T-helper 17 cell (primary cell): ENCODE data around the gene SCUBE1. TPM values are rescaled to one million over a fixed set of nuclear protein-coding genes. Genes with fewer than 3 reads are reported as not detected.
A peak's percentile ranks its signal among the peaks of the same experiment; 100 is the strongest.

Experiments used
- ATAC-seq: fragments of 150-1000 bp; cut with Tn5 transposase; 2 replicates; pipeline ENCODE4 v1.10.0; 2021; ENCODE audit warnings: mild to moderate bottlenecking, moderate library complexity
- DNase-seq, 3 donors: peaks; one replicate each; pipeline versions ENCODE4 v3.0.0 to v3.0.0-alpha.2; 2020 to 2021
- H3K9me3 ChIP-seq: one replicate; pipeline ENCODE4 v1.7.0; 2013; ENCODE audit warnings: low read length, mild to moderate bottlenecking; ENCODE audit not compliant: control insufficient read depth, poor library complexity, severe bottlenecking
- H3K27ac Mint-ChIP-seq: one replicate; pipeline ENCODE4 v1.8.0; 2022; ENCODE audit warnings: mild to moderate bottlenecking, moderate library complexity, mixed read lengths
- H3K27me3 Mint-ChIP-seq: one replicate; pipeline ENCODE4 v1.8.0; 2022; ENCODE audit warnings: mixed read lengths
- H3K36me3 Mint-ChIP-seq: one replicate; pipeline ENCODE4 v1.8.0; 2022; ENCODE audit warnings: low read depth, mixed read lengths
- H3K4me1 Mint-ChIP-seq: one replicate; pipeline ENCODE4 v1.8.0; 2022; ENCODE audit warnings: mild to moderate bottlenecking, mixed read lengths
- H3K4me3 Mint-ChIP-seq: one replicate; pipeline ENCODE4 v1.8.0; 2022; ENCODE audit warnings: mild to moderate bottlenecking, moderate library complexity, mixed read lengths
- total RNA-seq, 4 donors: library from RNA in 2 of 4; stranded (reverse) in 2 of 4; gene quantifications; one replicate each; pipeline ENCODE4 v1.2.3 and lab custom pipeline; 2022 to 2026

The SCUBE1 gene
- total RNA-seq, 2 donors from 2014 or later, result not detected

DNA sequence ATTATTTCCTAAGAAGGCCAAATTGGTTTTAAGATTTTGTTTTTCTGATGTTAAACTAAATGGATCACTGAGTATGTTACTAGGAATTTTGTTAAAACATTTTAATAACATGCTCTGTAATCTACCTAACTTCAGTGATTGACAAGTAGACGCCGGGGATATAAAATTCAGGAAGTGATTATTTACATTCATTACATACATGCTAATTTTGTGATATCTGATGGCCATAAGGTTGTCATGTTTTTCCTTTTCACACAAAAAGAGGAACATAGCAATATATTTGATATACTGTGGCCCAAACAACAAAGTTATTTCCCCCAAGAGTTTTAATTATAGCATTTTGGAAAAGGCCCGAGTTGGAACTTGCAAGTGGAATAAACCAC, 12.1 kb downstream of the SCUBE1 start:
- no peaks in the 10 kb centered on the region for H3K9me3 ChIP-seq
- Mint-ChIP-seq H3K27me3 (peaks cover 11% of the 10 kb centered on the region), H3K4me1 (peaks cover 2% of the 10 kb centered on the region), H3K27ac (no peak overlapping the region), H3K4me3 (no peak overlapping the region), H3K36me3 (no peaks in the 10 kb centered on the region)
- ATAC-seq (no peak), DNase-seq (no peak)

DNA sequence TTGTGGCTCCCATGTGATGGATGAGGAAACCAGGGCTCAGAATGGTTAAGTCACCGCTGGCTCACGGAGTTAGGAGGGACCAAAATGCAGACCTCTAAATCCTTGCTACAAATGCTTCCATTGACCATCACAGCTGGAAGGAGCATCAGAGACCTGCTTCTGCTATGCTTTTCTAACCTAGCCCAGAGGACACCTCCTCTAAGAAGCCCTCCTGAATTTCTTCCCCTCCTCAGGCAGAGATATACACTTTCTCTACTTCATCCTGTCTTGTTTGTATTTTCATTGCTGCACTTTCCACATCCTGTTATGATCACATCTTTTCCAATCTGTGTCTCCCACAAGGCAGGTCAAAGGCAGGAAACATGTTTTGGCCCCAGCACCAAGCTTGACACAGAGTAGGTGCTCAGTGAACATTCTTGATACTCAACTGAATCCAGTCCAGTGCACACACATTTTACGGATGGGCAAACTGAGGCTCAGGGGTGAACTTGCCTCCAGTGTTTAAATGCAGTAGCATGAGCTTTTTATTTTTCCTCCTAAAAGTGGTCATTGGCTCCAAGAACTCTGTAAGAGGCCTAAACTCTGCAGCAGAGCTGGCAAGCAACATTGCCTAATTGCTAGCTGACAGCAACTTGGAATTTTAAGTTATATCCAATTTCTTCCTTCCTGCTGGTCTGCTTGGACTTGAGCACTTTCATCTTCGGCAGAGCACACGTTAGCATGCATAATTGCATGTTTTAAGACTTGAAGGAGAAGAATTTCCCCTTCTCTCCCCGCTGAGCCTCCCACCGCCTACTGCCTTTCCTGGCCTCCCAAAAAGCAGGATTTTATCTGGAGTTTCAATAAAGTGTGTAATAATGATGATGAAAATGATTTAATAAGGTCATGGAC, 12.7 kb downstream of the SCUBE1 start:
- no peaks in the 10 kb centered on the region for H3K9me3 ChIP-seq
- no peak overlapping the region for H3K27ac Mint-ChIP-seq
- peaks cover 11% of the 10 kb centered on the region for H3K27me3 Mint-ChIP-seq
- ATAC-seq (no peak), DNase-seq (no peak)
- no peak overlapping the region for H3K4me3 Mint-ChIP-seq
- peaks cover 2% of the 10 kb centered on the region for H3K4me1 Mint-ChIP-seq
- no peaks in the 10 kb centered on the region for H3K36me3 Mint-ChIP-seq

- Mint-ChIP-seq H3K4me3 (no peak overlapping the region), H3K36me3 (no peaks in the 10 kb centered on the region), H3K27ac (no peak overlapping the region), H3K27me3 (peaks cover 11% of the 10 kb centered on the region), H3K4me1 (peaks cover 2% of the 10 kb centered on the region)
- H3K9me3 ChIP-seq, result no peaks in the 10 kb centered on the region
- no peak for ATAC-seq
- no peak for DNase-seq
Observed at GRCh38 chr22:43329061-43329460, 14.1 kb downstream of the SCUBE1 start.

GRCh38 chr22:43327157-43327438, 16.1 kb downstream of the SCUBE1 start:
- Mint-ChIP-seq H3K4me1 (peaks cover 2% of the 10 kb centered on the region), H3K27ac (no peak overlapping the region), H3K27me3 (peaks cover 11% of the 10 kb centered on the region), H3K4me3 (no peak overlapping the region), H3K36me3 (no peaks in the 10 kb centered on the region)
- DNase-seq (no peak), ATAC-seq (no peak)
- H3K9me3 ChIP-seq, result no peaks in the 10 kb centered on the region

- Mint-ChIP-seq H3K27me3 (peaks cover 11% of the 10 kb centered on the region), H3K36me3 (no peaks in the 10 kb centered on the region), H3K27ac (no peak overlapping the region), H3K4me1 (peaks cover 2% of the 10 kb centered on the region), H3K4me3 (no peak overlapping the region)
- ATAC-seq (no peak), DNase-seq (no peak)
- no peaks in the 10 kb centered on the region for H3K9me3 ChIP-seq
Observed at GRCh38 chr22:43326331-43327156, 16.6 kb downstream of the SCUBE1 start.

GRCh38 chr22:43325176-43325575, 18.0 kb downstream of the SCUBE1 start:
- no peak for DNase-seq
- Mint-ChIP-seq H3K27me3 (peaks cover 11% of the 10 kb centered on the region), H3K27ac (no peak overlapping the region), H3K4me3 (no peak overlapping the region), H3K4me1 (peaks cover 4% of the 10 kb centered on the region), H3K36me3 (no peaks in the 10 kb centered on the region)
- ATAC-seq, result no peak
- no peaks in the 10 kb centered on the region for H3K9me3 ChIP-seq

DNA sequence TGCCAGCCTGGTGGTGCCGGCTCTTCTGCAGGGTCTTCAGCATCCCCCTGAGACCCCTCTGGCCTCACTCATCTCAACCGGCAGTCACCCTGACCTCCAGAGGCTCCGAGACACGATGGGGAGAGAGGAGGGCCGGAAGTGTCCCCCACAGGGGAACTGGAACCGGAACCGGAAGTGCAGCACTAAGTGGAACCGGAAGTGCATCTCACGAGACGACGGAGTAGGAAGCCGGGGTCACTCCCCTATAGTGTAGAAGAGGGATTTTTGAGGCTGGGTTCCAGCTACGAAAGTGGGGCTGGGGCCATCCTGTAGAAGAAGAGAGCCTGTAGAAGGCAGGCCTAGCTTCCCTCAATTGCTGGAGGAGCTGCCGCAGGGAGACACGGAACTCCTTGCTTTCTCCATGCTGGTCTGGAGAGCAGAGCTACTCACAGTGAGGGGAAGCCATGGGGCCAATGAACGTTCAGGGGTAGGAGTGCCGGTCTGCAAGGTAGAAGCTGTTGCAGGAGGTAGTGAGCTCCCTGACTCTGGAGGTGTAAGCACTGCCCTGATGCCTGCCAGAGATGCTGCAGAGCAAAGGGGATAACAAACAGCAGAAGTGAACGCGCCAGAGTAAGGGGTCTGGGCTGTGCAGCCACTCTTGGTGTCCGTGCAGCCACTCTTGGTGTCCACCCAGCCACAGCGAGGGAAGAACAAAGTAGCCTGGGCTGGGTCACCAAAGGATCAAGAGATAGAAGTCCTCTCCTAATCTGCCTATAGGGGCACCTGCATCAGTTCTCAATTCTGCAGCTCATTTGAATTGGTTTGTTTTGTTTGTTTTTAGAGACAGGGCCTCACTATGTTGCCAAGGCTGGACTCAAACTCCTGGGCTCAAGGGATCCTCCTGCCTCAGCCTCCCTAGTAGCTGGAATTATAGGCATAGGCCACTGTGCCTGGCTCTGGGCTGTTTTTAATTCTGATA, 21.9 kb downstream of the SCUBE1 start:
- no peak for ATAC-seq
- H3K9me3 ChIP-seq, result no peaks in the 10 kb centered on the region
- no peak for DNase-seq
- no peaks in the 10 kb centered on the region for H3K36me3 Mint-ChIP-seq
- H3K4me3 Mint-ChIP-seq, result peak overlapping the region; percentile 3
- H3K4me1 Mint-ChIP-seq, result peaks cover 4% of the 10 kb centered on the region
- peaks cover 2% of the 10 kb centered on the region for H3K27me3 Mint-ChIP-seq
- H3K27ac Mint-ChIP-seq, result peak overlapping the region; percentile 54

DNA sequence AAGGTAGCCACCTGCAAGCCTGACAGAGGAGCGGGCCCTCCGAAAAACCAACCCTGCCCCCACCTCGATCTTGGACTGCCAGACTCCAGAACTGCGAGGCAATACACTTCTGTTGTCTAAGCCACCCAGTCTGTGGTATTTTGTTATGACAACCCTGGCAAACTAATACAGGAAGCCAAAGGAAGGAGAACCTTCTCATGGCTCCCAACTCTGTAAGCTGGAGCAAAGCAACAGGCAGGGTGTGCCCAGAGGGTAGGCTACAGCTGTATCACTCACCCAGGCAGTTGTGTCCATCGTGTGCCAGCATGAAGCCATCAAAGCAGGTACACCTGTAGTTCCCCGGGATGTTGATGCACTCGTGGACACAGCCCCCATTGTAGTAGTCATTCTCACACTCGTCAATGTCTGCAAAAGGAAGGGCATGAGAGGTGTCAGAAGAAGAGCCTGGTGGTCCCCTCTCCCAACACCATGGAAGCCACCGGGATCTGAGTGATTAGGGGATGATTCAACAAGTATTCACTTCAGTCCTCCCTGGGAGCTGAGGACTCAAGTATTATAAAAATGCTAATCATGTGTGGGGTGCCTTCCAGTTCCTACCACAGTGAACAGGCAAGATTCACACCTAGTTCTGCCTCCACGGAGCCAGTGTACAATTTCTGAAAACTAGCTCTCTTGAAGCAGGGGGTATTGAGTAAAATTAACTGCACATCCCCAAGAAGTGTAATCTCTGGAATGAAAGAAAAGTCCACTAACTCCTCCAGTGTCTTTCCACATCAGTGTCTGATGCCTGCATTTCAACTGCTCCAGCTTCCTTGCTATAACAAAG, 23.3 kb downstream of the SCUBE1 start:
- DNase-seq (no peak), ATAC-seq (no peak)
- Mint-ChIP-seq H3K4me3 (no peak overlapping the region), H3K36me3 (no peaks in the 10 kb centered on the region), H3K27me3 (no peaks in the 10 kb centered on the region), H3K27ac (no peak overlapping the region), H3K4me1 (peaks cover 4% of the 10 kb centered on the region)
- no peaks in the 10 kb centered on the region for H3K9me3 ChIP-seq

GRCh38 chr22:43317239-43317638, 25.9 kb downstream of the SCUBE1 start:
- Mint-ChIP-seq H3K4me1 (peaks cover 4% of the 10 kb centered on the region), H3K27ac (no peak overlapping the region), H3K36me3 (peaks cover 2% of the 10 kb centered on the region), H3K27me3 (peaks cover 12% of the 10 kb centered on the region), H3K4me3 (no peak overlapping the region)
- H3K9me3 ChIP-seq, result no peaks in the 10 kb centered on the region
- no peak for ATAC-seq
- no peak for DNase-seq

- H3K9me3 ChIP-seq, result no peaks in the 10 kb centered on the region
- Mint-ChIP-seq H3K4me3 (no peak overlapping the region), H3K27me3 (peaks cover 17% of the 10 kb centered on the region), H3K4me1 (no peaks in the 10 kb centered on the region), H3K36me3 (peaks cover 2% of the 10 kb centered on the region), H3K27ac (no peak overlapping the region)
- ATAC-seq (no peak), DNase-seq (no peak)
Observed at GRCh38 chr22:43315687-43316217, 27.4 kb downstream of the SCUBE1 start.

GRCh38 chr22:43314611-43315010, 28.6 kb downstream of the SCUBE1 start:
- no peak overlapping the region for H3K4me3 Mint-ChIP-seq
- H3K4me1 Mint-ChIP-seq, result no peaks in the 10 kb centered on the region

DNA sequence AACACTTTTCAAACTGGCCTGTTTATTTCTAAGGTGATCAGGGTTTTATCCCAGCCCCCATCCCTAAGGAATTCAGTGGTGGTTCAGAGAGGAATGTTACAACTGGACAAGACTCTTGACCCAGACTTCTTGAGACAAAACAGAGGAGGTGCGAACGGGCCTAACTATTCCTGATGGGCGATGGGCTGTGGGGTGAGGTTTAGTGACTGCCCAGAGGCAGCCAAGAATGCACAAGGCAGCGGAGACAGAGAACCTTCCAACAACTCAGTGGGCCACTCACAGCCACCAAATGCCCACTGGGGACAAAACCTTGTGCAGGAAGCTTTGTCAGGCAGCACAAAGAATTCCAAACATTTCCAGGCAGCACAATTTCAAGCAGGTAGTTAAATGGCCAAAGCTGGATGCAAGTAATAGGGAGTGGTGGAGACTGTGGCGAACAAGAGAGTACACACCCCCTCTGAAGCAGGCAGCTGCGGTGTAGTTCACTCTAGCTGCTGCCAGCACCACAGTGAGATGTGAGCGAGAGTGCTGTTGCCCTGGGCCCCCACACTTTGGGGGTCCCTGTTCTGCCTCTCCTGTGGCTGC, 29.2 kb downstream of the SCUBE1 start:
- Mint-ChIP-seq H3K27ac (no peak overlapping the region), H3K4me3 (no peak overlapping the region), H3K27me3 (peaks cover 25% of the 10 kb centered on the region), H3K36me3 (peaks cover 4% of the 10 kb centered on the region), H3K4me1 (no peaks in the 10 kb centered on the region)
- ATAC-seq (no peak), DNase-seq (no peak)
- no peaks in the 10 kb centered on the region for H3K9me3 ChIP-seq

More at GRCh38 chr22:43314611-43315010, 28.6 kb downstream of the SCUBE1 start:
- Mint-ChIP-seq H3K27ac (no peak overlapping the region), H3K36me3 (peaks cover 4% of the 10 kb centered on the region), H3K27me3 (peaks cover 25% of the 10 kb centered on the region)
- ATAC-seq, result no peak
- H3K9me3 ChIP-seq, result no peaks in the 10 kb centered on the region
- no peak for DNase-seq
